Hematopoietic multipotent progenitor cell treated with erythropoietin and hydrocortisone succinate and interleukin-3 and kit ligand, for 6 days (in vitro differentiated cells): ENCODE measurements around the gene RETREG1.

Experiments used
- DNase-seq: peaks from one replicate; pipeline ENCODE4 v3.0.0-alpha.2; 2015

Gene RETREG1

GRCh38 chr5:16580382-16580781 lies 36.4 kb downstream of the RETREG1 start:
- no peak for DNase-seq

GRCh38 chr5:16579142-16579847 lies 37.5 kb downstream of the RETREG1 start:
- no peak for DNase-seq

- no peak for DNase-seq
Observed at GRCh38 chr5:16578474-16578883, 38.3 kb downstream of the RETREG1 start.

- no peak for DNase-seq
Observed at GRCh38 chr5:16577677-16578076, 39.1 kb downstream of the RETREG1 start.

GRCh38 chr5:16574789-16575721 lies 41.7 kb downstream of the RETREG1 start:
- no peak for DNase-seq

GRCh38 chr5:16573401-16573800 lies 43.4 kb downstream of the RETREG1 start:
- no peak for DNase-seq

GRCh38 chr5:16572289-16573015 lies 44.3 kb downstream of the RETREG1 start:
- DNase-seq = no peak

- DNase-seq = no peak
Observed at GRCh38 chr5:16571016-16571415, 45.8 kb downstream of the RETREG1 start.

GRCh38 chr5:16570121-16570815 lies 46.5 kb downstream of the RETREG1 start:
- no peak for DNase-seq

- DNase-seq = no peak
Observed at GRCh38 chr5:16568875-16569580, 47.8 kb downstream of the RETREG1 start.

GRCh38 chr5:16567365-16567764 lies 49.4 kb downstream of the RETREG1 start:
- DNase-seq = no peak

- no peak for DNase-seq
Observed at GRCh38 chr5:16565118-16565517, 51.7 kb downstream of the RETREG1 start.

GRCh38 chr5:16564248-16564867 lies 52.4 kb downstream of the RETREG1 start:
- DNase-seq = no peak

GRCh38 chr5:16563686-16564085 lies 53.1 kb downstream of the RETREG1 start:
- DNase-seq = no peak

- no peak for DNase-seq
Observed at GRCh38 chr5:16561660-16562059, 55.1 kb downstream of the RETREG1 start.

- DNase-seq = no peak
Observed at GRCh38 chr5:16559702-16560101, 57.1 kb downstream of the RETREG1 start.

- DNase-seq = no peak
Observed at GRCh38 chr5:16558984-16559629, 57.7 kb downstream of the RETREG1 start.

GRCh38 chr5:16557477-16557876 lies 59.3 kb downstream of the RETREG1 start:
- DNase-seq = no peak

- no peak for DNase-seq
Observed at GRCh38 chr5:16554110-16554509, 62.7 kb downstream of the RETREG1 start.

- peak; percentile 73 for DNase-seq
Observed at GRCh38 chr5:16552666-16553343, 64.0 kb downstream of the RETREG1 start.
